Kidney tubule cell (primary cell): ENCODE measurements around the gene CDKN2B-AS1.

Source experiments
- DNase-seq: peaks from one replicate; pipeline ENCODE4 v3.0.0-alpha.2; 2018; ENCODE audit warnings: low spot score

The CDKN2B-AS1 gene

GRCh38 chr9:22154064-22154463, 159.5 kb downstream of the CDKN2B-AS1 start:
- DNase-seq, result no peak

- DNase-seq, result no peak
Observed at GRCh38 chr9:22156586-22156985, 162.0 kb downstream of the CDKN2B-AS1 start.

GRCh38 chr9:22157276-22157675, 162.7 kb downstream of the CDKN2B-AS1 start:
- no peak for DNase-seq

GRCh38 chr9:22157828-22158227, 163.2 kb downstream of the CDKN2B-AS1 start:
- no peak for DNase-seq

GRCh38 chr9:22158271-22158670, 163.7 kb downstream of the CDKN2B-AS1 start:
- no peak for DNase-seq

- no peak for DNase-seq
Observed at GRCh38 chr9:22158927-22159346, 164.3 kb downstream of the CDKN2B-AS1 start.

- no peak for DNase-seq
Observed at GRCh38 chr9:22159586-22159985, 165.0 kb downstream of the CDKN2B-AS1 start.

GRCh38 chr9:22160221-22160620, 165.6 kb downstream of the CDKN2B-AS1 start:
- DNase-seq, result no peak

GRCh38 chr9:22165144-22165543, 170.6 kb downstream of the CDKN2B-AS1 start:
- no peak for DNase-seq

GRCh38 chr9:22169243-22169642, 174.7 kb downstream of the CDKN2B-AS1 start:
- no peak for DNase-seq

- DNase-seq, result no peak
Observed at GRCh38 chr9:22169727-22170503, 175.3 kb downstream of the CDKN2B-AS1 start.
